ENCODE results near the gene KDM4B.

The KDM4B gene

GRCh38 chr19:5074830-5075394, 106.0 kb downstream of the KDM4B start:
- DNase-seq: no peak

GRCh38 chr19:5075597-5075996, 106.7 kb downstream of the KDM4B start:
- no peak for DNase-seq

- DNase-seq: no peak
Measured at GRCh38 chr19:5076440-5077208, 107.7 kb downstream of the KDM4B start.

GRCh38 chr19:5077209-5077515, 108.2 kb downstream of the KDM4B start:
- DNase-seq: no peak

GRCh38 chr19:5078182-5078581, 109.3 kb downstream of the KDM4B start:
- DNase-seq: no peak

GRCh38 chr19:5078666-5079065, 109.8 kb downstream of the KDM4B start:
- DNase-seq: no peak

GRCh38 chr19:5079071-5079774, 110.3 kb downstream of the KDM4B start:
- DNase-seq: no peak

- DNase-seq: no peak
Measured at GRCh38 chr19:5080030-5080654, 111.2 kb downstream of the KDM4B start.

GRCh38 chr19:5080809-5081208, 111.9 kb downstream of the KDM4B start:
- no peak for DNase-seq

- DNase-seq: no peak
Measured at GRCh38 chr19:5081443-5082161, 112.7 kb downstream of the KDM4B start.

- DNase-seq: no peak
Measured at GRCh38 chr19:5083547-5083965, 114.6 kb downstream of the KDM4B start.

- no peak for DNase-seq
Measured at GRCh38 chr19:5085566-5085965, 116.7 kb downstream of the KDM4B start.

GRCh38 chr19:5086230-5086629, 117.3 kb downstream of the KDM4B start:
- DNase-seq: no peak

- DNase-seq: no peak
Measured at GRCh38 chr19:5086725-5087439, 118.0 kb downstream of the KDM4B start.

GRCh38 chr19:5089283-5089682, 120.4 kb downstream of the KDM4B start:
- no peak for DNase-seq

- no peak for DNase-seq
Measured at GRCh38 chr19:5090465-5091017, 121.6 kb downstream of the KDM4B start.

- DNase-seq: no peak
Measured at GRCh38 chr19:5091018-5091683, 122.2 kb downstream of the KDM4B start.

GRCh38 chr19:5091684-5092480, 123.0 kb downstream of the KDM4B start:
- no peak for DNase-seq

- DNase-seq: no peak
Measured at GRCh38 chr19:5092481-5092843, 123.5 kb downstream of the KDM4B start.

- DNase-seq: no peak
Measured at GRCh38 chr19:5093297-5093928, 124.5 kb downstream of the KDM4B start.
